AG09319 (cell line): ENCODE measurements around the gene TFF3.

Experiments used
- DNase-seq: peaks from one replicate; pipeline ENCODE4 v3.0.0-alpha.2; 2010; ENCODE audit warnings: low read depth; ENCODE audit errors: extremely low read depth
- CTCF ChIP-seq: IDR thresholded peaks from 2 replicates; pipeline ENCODE4 v1.5.1; 2011; ENCODE audit warnings: low read depth, mild to moderate bottlenecking, inconsistent platforms, low read length, moderate library complexity

TFF3 gene

GRCh38 chr21:42351626-42352440 is 36.6 kb upstream of the TFF3 start:
- DNase-seq, result no peak
- no peak for TF ChIP-seq CTCF

GRCh38 chr21:42350927-42351426 is 35.8 kb upstream of the TFF3 start, which contains the start of gene TFF2:
Gene TFF2, minus strand, starts transcription at chr21:42350994. Its CDS starts 37 bp downstream, at chr21:42350957.
- TF ChIP-seq CTCF, result no peak
- DNase-seq, result no peak

- no peak for TF ChIP-seq CTCF
- DNase-seq, result no peak
Measured at GRCh38 chr21:42350318-42350910, 35.2 kb upstream of the TFF3 start.

DNA sequence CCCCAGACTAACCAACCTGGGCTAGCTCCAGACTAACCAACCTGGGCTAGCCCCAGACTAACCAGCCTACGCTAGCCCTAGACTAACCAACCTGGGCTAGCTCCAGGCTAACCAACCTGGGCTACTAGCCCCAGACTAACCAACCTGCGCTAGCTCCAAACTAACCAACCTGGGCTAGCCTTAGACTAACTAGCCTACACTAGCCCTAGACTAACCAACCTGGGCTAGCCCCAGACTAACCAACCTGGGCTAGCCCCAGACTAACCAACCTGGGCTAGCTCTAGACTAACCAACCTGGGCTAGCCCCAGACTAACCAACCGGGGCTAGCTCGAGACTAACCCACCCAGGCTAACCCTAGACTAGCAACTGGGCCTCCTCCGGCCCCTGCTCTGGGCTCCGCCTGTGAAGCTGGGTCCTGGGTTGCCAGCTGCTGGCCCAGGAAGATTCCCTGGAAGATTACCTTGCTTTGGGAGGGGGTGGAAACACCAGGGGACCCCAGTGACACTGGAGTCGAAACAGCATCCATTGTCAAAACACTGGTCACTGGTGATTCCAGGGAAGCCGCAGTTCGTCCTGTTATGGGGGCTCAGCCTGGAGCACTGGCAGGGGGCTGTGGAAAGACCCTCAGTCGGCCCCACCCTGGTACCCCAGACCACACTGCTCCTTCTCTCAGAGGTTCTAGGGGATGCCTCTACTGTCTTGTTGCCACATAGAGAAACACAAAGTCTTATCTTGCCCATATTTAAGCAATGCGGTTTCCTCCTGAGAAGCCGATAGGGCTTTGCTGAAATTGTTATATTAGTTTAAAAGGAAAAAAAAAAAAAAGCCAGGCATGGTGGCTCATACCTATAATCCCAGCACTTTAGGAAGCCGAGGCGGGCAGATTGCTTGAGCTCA is 34.5 kb upstream of the TFF3 start:
- no peak for DNase-seq

DNA sequence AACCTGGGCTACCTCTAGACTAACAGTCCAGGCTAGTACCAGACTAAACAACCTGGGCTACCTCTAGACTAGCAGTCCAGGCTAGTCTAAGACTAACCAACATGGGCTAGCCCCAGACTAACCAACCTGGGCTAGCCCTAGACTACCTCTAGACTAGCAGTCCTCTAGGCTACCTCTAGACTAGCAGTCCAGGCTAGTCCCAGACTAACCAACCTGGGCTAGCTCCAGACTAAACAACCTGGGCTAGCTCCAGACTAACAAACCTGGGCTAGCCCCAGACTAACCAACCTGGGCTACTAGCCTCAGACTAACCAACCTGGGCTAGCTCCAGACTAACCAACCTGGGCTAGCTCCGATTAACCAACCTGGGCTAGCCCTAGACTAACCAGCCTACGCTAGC is 33.6 kb upstream of the TFF3 start:
- no peak for TF ChIP-seq CTCF
- no peak for DNase-seq

More for the DNA sequence above, 34.5 kb upstream of the TFF3 start:
- TF ChIP-seq CTCF, result no peak

- no peak for TF ChIP-seq CTCF
- no peak for DNase-seq
Measured at GRCh38 chr21:42347601-42348327, 32.6 kb upstream of the TFF3 start.
